GM06990 (cell line): Measurements from ENCODE around the gene FARP2.

Source experiments
- DNase-seq: peaks from one replicate; pipeline ENCODE4 v3.0.0-alpha.2; 2011; ENCODE audit not compliant: insufficient read length; ENCODE audit errors: extremely low read depth
- H3K27me3 ChIP-seq: replicated peaks from 2 replicates; pipeline ENCODE4 v1.6.0; 2011; ENCODE audit warnings: low read length; ENCODE audit not compliant: control insufficient read depth, insufficient read depth
- H3K36me3 ChIP-seq: 2 replicates; pipeline ENCODE4 v1.5.1; 2011; ENCODE audit warnings: low read length; ENCODE audit not compliant: control insufficient read depth, insufficient read depth
- H3K4me3 ChIP-seq: replicated peaks from 2 replicates; pipeline ENCODE4 v1.5.1; 2011; ENCODE audit warnings: low read depth, mild to moderate bottlenecking, control low read depth, low read length
- TF ChIP-seq, protein P1 (sequence below): IDR thresholded peaks from 2 replicates; pipeline ENCODE4 v1.5.1; 2011; ENCODE audit warnings: low read length, control low read depth, mild to moderate bottlenecking, inconsistent platforms; ENCODE audit not compliant: insufficient read depth, poor library complexity, severe bottlenecking

Gene FARP2

DNA sequence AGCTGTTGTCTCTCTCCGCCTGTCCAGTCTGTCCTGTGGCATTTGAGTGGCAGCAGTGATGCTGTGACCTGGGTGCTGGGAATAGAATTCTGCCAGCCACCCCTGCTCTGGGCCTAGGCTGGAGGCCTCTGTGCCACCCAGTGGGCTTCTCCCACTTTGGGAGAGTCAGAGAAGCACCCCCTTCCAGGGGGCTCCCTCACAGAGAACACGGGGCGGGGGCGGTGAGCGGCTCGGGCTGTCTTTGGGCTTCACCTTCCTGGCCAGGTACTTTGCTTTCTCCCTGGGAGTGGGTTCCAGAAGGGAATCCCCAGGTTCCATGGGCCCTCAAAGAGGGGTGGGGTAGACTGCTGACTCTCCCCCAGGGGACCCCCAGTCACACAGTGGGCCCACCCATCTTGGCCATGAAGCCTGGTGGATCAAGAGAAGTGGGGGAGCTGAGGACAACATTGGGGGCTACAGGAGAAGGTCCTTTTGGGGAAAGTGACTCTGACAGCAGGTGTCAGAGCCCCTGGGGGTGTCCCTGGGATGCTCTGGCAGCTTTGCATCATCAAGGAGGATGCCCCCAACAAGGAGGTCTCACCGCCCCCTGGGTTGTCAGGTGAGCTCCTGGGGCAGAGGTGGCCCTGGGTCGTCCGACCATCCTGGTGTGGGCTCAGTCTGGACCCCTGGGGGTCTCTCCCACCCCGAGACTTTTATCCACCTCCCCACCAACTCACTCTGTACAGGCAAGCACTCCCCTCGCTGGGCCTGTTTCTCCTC lies 183.7 kb downstream of the FARP2 start:
- Histone ChIP-seq H3K36me3 (no peaks in the 10 kb centered on the region), H3K27me3 (no peaks in the 10 kb centered on the region), H3K4me3 (no peak overlapping the region)
- TF ChIP-seq, protein P1, sequence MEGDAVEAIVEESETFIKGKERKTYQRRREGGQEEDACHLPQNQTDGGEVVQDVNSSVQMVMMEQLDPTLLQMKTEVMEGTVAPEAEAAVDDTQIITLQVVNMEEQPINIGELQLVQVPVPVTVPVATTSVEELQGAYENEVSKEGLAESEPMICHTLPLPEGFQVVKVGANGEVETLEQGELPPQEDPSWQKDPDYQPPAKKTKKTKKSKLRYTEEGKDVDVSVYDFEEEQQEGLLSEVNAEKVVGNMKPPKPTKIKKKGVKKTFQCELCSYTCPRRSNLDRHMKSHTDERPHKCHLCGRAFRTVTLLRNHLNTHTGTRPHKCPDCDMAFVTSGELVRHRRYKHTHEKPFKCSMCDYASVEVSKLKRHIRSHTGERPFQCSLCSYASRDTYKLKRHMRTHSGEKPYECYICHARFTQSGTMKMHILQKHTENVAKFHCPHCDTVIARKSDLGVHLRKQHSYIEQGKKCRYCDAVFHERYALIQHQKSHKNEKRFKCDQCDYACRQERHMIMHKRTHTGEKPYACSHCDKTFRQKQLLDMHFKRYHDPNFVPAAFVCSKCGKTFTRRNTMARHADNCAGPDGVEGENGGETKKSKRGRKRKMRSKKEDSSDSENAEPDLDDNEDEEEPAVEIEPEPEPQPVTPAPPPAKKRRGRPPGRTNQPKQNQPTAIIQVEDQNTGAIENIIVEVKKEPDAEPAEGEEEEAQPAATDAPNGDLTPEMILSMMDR: no peak
- DNase-seq: no peak

- Histone ChIP-seq H3K36me3 (no peaks in the 10 kb centered on the region), H3K4me3 (no peak overlapping the region), H3K27me3 (no peaks in the 10 kb centered on the region)
- TF ChIP-seq, protein P1: no peak
- no peak for DNase-seq
These were observed 184.3 kb downstream of the FARP2 start for GRCh38 chr2:241540401-241540770.

- TF ChIP-seq, protein P1: no peak
- H3K36me3 ChIP-seq: no peaks in the 10 kb centered on the region
- DNase-seq: peak; percentile 73
- no peaks in the 10 kb centered on the region; the same call in 1 of the 2 replicates for H3K27me3 ChIP-seq
- H3K4me3 ChIP-seq: no peak overlapping the region; the same call in 1 of the 2 replicates
These were observed 184.9 kb downstream of the FARP2 start for GRCh38 chr2:241540771-241541561.

DNA sequence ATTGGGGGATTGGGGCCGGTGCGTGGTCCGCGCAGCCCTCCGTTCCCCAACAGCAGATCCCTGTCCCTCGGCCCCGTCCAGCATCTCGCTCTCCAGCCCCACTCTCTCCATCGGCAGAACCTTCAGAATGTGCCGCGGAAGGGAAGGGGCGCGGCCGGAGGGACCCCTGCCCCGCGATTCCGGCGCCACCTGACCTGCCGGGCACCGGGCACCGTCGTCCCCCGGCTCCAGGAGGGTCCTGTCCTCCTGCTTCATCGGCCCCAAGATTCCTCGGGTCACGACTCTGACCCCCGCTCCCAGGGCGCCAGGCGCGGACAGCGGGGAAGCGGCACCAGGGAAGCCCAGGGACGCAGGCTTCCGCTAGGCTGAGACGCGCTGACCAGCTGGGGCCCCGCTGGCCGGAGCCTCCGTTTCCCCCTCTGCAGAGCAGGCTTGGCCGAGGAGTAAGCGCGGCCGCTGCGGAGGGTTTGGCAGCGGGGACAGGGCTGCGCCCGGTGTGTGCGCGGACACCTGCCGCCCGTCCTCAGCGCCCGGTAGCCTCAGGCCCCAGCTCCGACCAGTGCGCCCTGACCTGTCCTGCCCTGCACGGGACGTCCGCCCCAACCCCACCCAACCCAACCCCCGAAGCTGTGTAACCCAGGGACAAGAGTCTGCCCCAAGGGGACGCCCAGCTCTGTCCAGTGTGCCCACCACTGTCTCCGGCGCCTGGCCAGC lies 185.6 kb downstream of the FARP2 start:
- no peaks in the 10 kb centered on the region for H3K36me3 ChIP-seq
- no peak overlapping the region for H3K4me3 ChIP-seq
- no peak for DNase-seq
- TF ChIP-seq, protein P1: no peak
- H3K27me3 ChIP-seq: no peaks in the 10 kb centered on the region; the same call in 1 of the 2 replicates

DNA sequence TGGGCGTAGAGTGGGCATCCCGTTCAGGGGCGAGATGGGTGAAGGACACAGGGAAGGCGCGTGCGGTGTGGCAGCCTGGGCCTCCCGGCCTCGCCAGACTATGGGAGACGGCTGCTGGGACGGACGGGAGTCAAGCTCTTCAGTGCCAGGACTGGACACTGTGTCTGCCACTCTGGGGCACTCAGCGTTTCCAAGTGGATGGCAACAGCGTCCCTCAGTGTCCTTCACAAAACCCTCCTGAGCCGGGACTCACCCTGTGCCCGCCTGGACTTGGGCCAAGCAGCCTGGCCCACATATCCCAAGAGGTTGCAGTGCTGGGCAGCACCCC lies 186.2 kb downstream of the FARP2 start:
- Histone ChIP-seq H3K36me3 (no peaks in the 10 kb centered on the region), H3K27me3 (no peaks in the 10 kb centered on the region; the same call in none of the 2 replicates), H3K4me3 (no peak overlapping the region)
- no peak for DNase-seq
- TF ChIP-seq, protein P1: no peak
